Thyroid gland (tissue), 4 donors: ENCODE results near the gene TXNDC11.

Experiments
- CTCF ChIP-seq, 6 experiments: fragments of 200-600 bp in 3 of 6; fragments of 450-650 bp in 3 of 6; sonication (generic) in 3 of 6; IDR thresholded peaks; one replicate each; pipeline ENCODE4 v1.5.1; 2016 to 2019; ENCODE audit warnings: antibody characterized with exemption in 6 of 6, mild to moderate bottlenecking in 2 of 6, inconsistent platforms in 1 of 6, moderate library complexity in 1 of 6
- POLR2A ChIP-seq, 2 donors: fragments of 450-650 bp; IDR thresholded peaks; one replicate each; pipeline ENCODE4 v1.6.1; 2017; ENCODE audit warnings: antibody characterized with exemption in 2 of 2, mild to moderate bottlenecking in 2 of 2, moderate library complexity in 1 of 2

GRCh38 chr16:11744075-11744470 lies 1.4 kb upstream of the TXNDC11 start:
- TF ChIP-seq CTCF (IDR thresholded peaks at IDR 0.05), result no peak
- no peak for TF ChIP-seq POLR2A (IDR thresholded peaks at IDR 0.05)
